Ramos (cell line): Measurements from ENCODE around the gene SLC11A1.

Experiments used
- in situ Hi-C: fragments of 300-500 bp; cut with MboI; formaldehyde crosslinking; loops from one replicate; pipeline ENCODE4 v1.14.3; 2022; ENCODE audit warnings: low sequenced_read_pairs; ENCODE audit not compliant: unreplicated experiment

Gene SLC11A1

DNA sequence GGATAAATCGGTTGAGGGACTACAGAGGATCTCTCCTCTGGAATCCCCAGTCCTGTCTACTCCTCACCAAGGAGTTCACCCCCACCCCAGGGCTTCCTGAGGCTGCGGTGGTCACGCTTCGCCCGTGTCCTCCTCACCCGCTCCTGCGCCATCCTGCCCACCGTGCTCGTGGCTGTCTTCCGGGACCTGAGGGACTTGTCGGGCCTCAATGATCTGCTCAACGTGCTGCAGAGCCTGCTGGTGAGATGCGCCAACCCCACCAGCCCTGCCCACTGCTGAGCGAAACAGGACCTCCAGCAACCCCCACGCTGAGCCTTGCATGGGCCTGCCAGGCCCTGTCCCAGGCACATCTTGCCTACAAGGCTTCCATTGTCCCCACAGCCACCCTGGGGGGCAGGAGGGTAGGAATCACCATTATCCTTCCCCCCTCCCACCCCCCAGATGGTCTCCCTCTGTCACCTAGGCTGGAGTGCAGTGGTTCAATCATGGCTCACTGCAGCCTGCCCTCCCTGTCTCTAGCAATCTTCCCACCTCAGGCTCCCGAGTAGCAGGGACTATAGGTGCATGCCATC, 10.9 kb downstream of the SLC11A1 start:
- in situ Hi-C loops, result no loop called here

GRCh38 chr2:218393750-218394290, 11.7 kb downstream of the SLC11A1 start:
- in situ Hi-C loops, result no loop called here

DNA sequence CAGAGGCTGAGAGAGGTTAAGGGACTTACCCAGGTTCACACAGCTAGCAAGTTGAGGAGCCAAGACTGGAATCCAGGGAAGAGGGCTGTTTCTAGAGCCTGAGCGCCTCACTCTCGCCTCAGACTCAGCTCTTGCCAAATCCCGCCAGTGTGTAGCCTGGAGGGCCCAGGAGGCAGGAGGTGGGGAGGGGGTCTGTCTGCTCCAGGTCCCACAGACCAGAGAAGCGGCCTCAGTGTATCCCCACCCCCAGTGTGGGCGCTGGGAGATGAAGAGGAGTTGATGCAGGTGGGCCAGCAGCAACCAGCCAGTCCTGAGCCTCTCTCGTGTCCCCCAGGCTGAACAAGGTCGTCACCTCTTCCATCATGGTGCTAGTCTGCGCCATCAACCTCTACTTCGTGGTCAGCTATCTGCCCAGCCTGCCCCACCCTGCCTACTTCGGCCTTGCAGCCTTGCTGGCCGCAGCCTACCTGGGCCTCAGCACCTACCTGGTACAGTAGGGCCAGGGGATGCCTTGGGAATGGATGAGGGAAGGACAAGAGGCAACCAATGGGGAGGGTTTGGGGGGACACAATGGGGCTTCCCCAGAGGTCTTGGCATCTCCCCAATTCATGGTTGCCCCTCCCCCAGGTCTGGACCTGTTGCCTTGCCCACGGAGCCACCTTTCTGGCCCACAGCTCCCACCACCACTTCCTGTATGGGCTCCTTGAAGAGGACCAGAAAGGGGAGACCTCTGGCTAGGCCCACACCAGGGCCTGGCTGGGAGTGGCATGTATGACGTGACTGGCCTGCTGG, 12.4 kb downstream of the SLC11A1 start:
- in situ Hi-C loops, result loop anchor here (5.0 kb wide), 1 partner anchor 97 kb away; no protein-coding TSS in a partner anchor

DNA sequence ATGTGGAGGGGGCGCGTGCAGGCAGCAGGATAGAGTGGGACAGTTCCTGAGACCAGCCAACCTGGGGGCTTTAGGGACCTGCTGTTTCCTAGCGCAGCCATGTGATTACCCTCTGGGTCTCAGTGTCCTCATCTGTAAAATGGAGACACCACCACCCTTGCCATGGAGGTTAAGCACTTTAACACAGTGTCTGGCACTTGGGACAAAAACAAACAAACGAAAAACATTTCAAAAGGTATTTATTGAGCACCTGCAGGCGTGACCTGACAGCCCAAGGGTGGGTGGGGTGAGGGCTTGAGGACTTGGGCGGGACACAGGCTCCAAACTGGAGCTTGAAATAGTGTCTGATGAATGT, 13.0 kb downstream of the SLC11A1 start:
- in situ Hi-C loops, result loop anchor here (5.0 kb wide), 1 partner anchor 98 kb away; no protein-coding TSS in a partner anchor

DNA sequence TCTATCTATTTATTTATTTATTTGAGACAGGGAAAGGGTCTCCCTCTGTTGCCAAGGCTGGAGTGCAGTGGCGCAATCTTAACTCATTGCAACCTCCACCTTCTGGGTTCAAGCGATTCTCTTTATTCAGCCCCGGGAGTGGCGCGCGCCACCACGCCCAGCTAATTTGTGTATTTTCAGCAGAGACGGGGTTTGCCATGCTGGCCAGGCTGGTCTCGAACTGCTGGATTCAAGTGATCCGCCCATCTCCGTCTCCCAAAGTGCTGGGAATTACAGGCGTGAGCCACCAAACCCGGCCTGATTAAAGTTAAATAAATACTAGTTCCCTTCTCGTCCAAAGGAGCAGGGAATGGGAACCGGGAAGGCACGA, 13.4 kb downstream of the SLC11A1 start:
- in situ Hi-C loops, result loop anchor here (5.0 kb wide), 1 partner anchor 98 kb away; no protein-coding TSS in a partner anchor

DNA sequence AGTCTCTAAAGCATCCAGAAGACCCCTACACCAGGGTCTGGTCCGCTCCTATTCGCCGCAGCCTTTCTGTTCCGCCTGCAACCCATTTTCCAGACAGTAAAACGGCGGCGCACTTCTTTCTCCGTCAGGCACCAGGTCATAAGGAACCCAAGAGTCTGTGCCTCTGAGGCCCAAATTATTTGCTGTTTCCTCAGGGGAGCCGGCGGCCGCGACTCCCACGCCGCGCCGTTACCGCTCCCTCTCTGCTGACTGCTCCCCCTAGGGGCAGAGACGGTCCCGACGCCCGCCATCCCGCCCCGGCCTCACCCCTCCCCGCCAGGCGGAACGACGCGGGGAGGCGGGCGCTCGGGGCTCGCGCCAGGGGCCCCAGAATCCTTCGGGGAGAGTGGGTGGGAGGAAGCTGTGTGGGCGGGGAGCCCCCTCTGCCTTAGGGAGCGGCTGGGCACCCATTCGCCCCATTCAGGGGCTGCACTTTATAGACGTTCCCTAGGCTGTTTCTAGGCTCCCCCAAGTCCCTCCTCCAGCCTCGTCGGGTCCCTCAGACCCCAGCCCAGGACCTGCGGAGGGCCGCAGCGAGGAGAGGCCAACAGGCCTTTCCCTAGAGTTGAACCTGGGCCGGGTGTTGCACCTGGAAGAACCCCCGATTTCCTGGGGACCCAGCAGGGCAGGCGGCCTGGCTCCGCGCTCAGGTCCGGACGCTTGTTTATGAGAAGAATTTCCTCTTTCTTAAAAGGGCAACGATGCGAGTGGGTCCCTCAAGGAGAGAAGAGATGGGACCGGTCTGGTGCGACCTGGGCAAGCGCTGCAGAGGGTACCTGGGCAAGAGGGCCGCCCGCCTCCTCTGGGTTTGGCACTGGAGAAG, 14.0 kb downstream of the SLC11A1 start:
- in situ Hi-C loops, result loop anchor here (5.0 kb wide), 1 partner anchor 99 kb away; no protein-coding TSS in a partner anchor

GRCh38 chr2:218396688-218397462, 14.8 kb downstream of the SLC11A1 start:
- in situ Hi-C loops, result loop anchor here (5.0 kb wide), 1 partner anchor 100 kb away; no protein-coding TSS in a partner anchor

GRCh38 chr2:218397463-218397819, 15.4 kb downstream of the SLC11A1 start:
- in situ Hi-C loops, result loop anchor here (5.0 kb wide), 1 partner anchor 100 kb away; no protein-coding TSS in a partner anchor

DNA sequence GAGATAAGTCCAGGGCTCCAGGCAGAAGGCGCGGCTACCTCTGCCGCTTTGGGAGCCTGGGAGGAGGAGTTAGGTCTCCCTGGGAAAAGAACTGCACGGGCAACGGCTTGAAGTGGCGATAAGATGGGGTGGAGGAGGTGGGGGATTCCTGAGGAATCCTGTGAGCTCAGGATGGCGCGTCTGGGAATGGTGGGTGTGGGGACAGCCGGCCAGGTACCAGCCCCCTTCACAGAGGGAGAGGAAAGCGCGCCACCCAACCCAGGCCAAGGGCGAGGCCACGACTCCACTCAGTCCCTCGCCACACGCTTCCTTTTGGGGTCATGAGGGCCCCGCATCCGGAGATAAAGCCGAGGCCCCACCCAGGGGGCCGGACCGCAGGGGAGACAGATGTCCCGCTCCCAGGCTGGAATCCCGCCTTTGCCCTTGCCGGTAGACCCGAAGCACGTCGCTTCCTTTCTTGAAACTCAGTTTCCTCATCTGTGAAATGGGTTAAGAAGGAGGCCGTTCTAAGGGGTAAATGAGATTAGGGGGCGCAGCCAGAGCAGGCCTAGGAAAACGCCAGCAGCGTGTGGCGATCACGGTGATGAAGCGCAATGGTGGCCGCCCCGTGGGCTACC, 15.9 kb downstream of the SLC11A1 start:
- in situ Hi-C loops, result loop anchor here (5.0 kb wide), 1 partner anchor 101 kb away; no protein-coding TSS in a partner anchor

DNA sequence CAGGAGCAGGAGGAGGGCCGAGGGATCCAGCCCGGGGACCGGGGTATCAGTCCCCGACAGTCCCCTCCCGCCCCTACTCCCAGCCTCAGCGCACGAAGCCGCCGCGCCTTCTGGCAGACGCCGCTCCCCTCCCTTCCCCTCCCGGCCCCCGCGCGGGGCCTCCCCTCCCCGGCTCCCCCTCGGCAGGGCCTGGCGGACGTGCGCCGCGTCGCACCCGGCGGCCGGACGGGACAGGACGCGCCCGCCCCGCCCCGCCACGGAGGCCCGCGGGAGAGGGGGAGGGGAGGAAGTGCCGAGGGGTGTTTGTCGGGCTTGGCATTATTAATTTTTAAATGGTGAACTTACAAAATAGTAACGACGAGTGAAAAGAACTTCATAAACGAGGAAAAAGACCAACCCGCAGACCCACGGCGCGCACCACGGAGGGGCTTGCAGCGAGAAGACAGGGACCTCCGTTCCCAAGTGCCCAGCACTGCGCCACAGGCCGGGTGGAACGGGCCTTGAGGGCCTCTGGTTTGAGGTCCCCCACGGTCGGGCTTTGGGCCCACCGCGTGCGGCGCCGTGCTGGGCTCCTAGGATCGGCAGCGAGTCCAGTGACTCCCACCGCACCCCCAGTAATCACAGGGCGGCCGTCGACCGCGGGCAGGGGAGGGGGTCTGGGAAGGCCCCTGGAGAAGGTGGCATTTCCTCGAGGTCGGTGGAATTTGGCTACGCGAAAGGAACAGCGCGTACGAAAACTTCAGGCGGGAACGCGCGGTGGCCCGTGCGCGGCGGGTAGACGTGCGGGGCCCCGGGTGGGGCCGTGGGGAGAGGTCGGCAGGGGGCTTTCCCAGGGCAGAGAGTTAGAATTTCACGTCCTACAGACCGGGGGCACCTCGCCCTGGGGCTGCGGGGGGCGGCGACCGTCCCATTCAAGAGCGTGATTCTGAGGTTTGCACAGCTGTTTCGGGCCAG, 16.6 kb downstream of the SLC11A1 start:
- in situ Hi-C loops, result loop anchor here (5.0 kb wide), 1 partner anchor 101 kb away; no protein-coding TSS in a partner anchor

DNA sequence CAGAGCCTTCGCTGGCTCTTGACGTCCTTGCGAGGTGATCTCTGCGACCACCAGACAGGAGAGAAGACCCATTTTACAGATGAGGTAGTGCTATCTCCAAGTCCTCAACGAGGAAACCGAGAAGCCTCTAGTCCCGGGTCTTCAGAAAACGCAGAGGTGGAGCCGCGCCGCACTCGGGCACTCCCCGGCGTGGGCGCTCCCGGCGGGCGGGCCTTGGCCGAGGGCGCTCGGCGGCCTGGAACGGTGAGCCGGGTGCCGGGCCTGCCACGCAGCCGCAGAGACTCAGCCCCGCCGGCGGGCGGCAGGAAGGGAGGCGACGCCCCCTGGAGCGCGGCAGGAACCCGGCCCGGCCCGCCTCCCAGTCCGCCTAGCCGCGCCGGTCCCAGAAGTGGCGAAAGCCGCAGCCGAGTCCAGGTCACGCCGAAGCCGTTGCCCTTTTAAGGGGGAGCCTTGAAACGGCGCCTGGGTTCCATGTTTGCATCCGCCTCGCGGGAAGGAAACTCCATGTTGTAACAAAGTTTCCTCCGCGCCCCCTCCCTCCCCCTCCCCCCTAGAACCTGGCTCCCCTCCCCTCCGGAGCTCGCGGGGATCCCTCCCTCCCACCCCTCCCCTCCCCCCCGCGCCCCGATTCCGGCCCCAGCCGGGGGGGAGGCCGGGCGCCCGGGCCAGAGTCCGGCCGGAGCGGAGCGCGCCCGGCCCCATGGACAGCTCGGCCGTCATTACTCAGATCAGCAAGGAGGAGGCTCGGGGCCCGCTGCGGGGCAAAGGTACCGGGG, 17.5 kb downstream of the SLC11A1 start, which contains the start of gene CTDSP1:
Gene CTDSP1, plus strand, starts transcription at position 478 of the 776 bp plus-strand sequence. Its CDS starts 223 bp downstream, at position 701.
- in situ Hi-C loops, result loop anchor here (5.0 to 10.0 kb wide), 2 partner anchors 102 to 255 kb away; partner anchors contain the start of genes BCS1L and ZNF142

DNA sequence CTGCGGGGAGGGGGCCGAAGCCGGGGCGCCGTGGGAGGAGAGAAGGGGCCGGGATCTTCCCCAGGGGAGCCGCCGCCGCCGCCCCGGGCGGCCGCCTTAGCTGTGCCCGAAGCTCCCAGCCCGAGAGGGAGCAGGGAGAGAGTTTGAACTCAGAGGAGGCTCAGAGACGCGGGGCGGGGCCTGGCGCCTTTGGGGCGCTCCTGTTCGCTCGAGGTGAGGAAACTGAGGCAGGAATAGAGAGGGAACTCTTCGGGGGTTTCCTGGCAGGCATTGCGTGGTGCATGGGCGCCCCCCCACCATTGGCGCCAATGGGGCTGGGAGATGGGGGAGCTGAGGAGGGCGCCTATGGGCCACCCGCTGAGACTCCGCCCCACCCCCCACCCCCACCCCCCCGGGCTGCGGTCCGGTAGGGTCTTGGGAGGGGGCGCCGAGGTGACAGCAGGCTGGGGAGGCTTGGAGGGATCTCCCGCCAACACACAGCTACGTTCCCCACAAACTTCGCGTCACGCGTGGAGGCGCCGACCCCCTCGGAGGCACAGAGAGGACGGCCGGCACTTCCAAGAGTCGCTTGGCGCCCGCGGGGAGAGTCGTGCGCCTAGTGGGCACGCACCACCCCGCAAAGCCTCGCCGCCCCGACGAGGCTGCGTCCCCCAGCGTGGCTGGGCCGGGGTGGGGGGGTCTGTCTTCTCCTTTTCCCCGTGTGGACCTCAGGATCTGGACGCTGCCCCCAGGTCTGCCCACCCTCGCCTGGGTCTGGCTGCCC, 18.3 kb downstream of the SLC11A1 start:
- in situ Hi-C loops, result loop anchor here (10.0 kb wide), 1 partner anchor 254 kb away; the partner anchor contains the start of genes BCS1L and ZNF142

- in situ Hi-C loops, result loop anchor here (10.0 kb wide), 1 partner anchor 254 kb away; the partner anchor contains the start of genes BCS1L and ZNF142
Measured at GRCh38 chr2:218400930-218401881, 19.1 kb downstream of the SLC11A1 start.

DNA sequence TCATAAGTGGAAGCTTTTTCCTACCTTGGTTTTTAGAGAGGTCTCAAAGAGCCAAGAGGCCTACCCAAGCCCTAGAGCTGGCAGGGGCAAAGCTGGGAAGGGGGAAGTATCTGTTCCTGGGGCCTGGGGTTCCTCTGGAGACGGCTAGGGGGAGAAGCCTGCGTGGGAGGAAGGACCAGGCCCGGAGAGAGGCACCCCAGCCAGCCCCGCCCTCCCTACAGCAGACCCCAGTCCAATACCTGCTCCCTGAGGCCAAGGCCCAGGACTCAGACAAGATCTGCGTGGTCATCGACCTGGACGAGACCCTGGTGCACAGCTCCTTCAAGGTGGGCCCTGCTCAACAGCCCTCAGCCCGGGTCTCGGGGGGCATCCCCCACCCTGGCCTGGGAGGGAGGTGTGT, 19.8 kb downstream of the SLC11A1 start:
- in situ Hi-C loops, result loop anchor here (10.0 kb wide), 1 partner anchor 253 kb away; the partner anchor contains the start of genes BCS1L and ZNF142

GRCh38 chr2:218402491-218402901, 20.4 kb downstream of the SLC11A1 start:
- in situ Hi-C loops, result loop anchor here (10.0 kb wide), 1 partner anchor 252 kb away; the partner anchor contains the start of genes BCS1L and ZNF142
